NCI-H2171 treated with DMSO at 0.1 percent for 48 hours (cell line): ENCODE measurements around the gene CAMK1D.

Source experiments
- DNase-seq: peaks from one replicate; lab custom pipeline; 2025; lab: John Stamatoyannopoulos, UW

Gene CAMK1D

DNA sequence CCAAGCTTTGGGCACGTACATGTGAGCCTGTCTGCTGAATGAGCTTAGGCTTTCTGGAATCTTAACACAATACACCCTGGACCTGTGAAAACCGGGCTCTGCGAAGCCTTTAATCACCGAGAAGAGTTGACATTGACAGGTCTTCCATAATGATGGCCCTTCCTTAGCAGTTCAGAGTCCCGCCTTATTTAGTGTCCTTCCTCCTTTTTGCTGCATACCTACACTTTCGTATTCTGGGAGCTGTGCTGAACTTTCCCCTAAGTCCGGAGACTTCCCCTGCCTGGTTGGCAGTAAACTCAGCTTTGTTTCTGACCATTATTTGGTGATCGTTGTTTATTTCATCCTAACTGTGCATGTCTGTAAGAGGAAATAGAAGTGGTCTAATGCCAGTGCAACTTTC is 212.0 kb downstream of the CAMK1D start:
- DNase-seq, result no peak

DNA sequence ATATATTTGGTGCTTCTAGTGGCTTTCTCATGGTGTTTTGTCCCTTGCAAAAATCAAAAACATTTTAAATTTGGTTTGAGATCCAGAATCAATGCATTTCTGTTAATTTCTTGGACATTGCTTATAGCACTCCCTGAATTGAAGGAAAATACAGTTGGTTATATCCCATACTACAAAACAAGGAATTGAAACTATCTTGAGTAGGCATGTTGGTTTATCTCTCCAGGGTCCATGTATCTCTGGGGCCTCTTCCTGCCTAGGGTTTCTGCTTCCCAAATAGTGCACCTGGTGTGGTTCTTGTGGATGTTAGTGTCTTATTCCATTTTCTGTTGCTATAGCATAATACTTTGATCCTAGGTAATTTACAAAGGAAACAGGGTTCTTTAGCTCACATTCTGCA is 212.4 kb downstream of the CAMK1D start:
- DNase-seq, result no peak

DNA sequence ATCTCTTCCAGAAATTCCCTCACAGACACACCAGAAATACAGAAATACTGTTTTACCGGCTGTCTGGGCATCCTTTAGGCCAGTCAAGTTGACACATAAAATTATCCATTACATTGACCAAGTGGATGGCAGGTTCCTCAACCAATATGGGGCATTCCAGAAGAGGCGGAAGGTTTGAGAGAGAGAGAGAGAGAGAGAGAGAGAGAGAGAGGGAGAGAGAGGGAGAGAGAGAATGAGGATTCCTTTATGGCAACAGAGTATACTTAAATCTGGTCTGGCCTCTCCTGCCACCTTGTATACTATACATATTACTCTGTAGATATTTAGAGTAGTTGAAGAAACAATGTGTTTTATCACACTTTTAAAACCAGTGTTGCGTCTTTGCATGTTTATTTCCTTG is 214.1 kb downstream of the CAMK1D start:
- DNase-seq, result no peak

DNA sequence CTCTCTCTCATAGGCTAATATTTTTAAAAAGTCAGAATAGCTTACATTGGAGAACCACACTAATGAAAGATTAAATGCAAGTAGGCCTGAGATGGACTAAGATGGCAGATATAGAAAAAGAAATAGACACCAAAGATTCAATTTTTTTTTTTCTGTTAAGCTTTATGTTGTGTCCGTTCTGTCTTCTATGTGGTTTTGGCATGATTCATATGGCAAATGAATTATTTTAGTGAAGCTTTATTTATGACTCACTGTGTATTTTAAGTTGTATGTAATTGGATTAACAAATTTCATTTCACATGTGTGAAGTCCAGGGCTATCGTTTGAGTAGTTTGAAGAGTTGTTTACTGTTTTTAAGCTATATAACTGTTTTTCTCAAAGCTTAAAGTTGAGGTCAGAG is 214.8 kb downstream of the CAMK1D start:
- DNase-seq, result no peak

DNA sequence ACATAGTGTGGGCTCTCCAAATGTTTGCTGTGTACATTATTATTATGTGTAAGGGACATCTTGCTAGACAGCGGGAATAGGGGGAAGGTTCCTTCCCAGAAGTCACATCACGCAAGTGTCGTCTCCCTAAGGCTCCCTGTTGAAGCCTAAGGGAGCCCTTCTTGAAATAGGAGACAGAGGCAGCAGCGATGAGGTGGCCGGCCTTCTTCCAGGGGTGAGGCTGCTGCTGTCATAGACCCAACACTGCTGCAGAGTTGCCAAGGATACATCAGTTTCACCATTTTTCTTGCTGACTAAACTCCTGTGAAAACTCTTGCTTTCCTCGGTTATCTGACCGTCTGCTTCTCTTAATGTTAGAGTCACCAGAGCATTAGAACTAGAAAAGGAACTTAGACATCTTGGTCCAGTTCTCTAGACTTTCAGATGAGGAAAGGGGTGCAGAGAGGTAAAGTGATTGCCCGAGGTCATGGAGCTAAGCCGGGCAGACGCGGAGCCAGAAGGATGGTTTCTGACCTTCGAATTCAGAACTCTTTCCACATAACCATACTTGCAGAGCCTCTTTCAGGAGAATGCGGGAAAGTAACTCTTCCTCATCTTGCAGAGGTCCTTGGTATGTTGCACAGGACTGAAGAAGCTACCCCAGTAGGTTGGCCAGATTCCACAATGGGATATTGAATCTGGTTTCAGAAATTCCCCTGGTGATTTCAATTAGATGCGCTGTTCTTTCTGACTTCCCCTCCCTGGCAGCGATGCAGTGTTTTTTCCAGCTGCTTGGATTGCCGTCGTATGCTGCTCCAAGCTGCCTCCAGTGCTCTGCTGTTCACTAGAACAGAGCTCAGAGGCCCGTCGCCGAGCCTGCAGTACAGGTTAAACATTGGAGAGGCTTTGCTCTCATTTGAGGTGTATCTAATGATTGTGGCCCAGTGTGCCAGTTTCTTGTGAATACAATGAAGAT is 217.1 kb downstream of the CAMK1D start:
- DNase-seq, result peak; percentile 45

DNA sequence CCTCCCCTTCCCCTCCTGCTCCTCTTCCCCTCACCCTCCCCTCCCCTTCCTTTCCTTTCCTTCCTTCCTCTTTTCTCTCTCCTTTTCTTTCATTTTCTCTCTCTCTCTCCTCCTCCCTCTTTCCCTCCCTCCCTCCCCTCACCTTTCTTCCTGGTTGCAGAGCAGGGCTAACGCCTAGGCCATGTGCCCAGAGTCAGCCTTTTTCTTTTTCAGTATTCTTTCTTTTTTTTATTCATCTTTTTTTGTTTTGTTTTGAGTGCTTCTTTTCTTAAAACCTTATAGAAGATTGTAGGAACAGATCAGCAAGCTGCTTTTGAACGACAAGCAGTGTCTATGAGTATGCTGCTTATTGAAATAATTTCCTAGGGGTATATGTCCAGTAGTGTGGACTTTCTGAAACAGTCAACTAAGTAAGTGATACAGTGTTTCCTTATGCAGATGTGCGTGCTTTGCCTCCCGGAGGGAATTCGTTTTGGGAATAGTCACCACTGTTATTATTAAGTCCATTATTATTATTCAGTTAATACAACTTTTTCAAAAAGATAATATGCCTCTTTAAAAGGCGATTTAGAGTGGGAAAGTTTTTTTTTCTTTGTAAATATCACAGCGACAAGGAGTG is 219.2 kb downstream of the CAMK1D start:
- DNase-seq, result no peak

DNA sequence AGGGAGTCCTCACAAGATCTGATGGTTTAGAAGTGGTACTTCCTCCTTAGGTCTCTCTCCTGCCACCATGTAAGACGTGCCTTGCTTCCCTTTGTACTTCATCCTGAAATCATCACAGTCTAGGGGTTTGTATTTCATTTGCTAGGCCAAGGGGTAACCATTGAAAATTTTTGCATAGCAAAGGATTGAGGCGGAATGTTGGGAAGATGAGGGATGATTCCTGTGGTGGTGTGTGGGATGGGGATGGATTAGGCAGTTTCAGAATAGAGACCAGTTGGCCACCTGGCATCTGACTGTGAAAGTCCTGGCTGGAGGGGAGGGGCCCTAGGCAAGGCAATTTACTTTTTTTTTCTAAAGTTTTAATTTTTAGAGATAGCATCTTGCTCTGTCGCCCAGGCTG is 222.9 kb downstream of the CAMK1D start:
- DNase-seq, result no peak

DNA sequence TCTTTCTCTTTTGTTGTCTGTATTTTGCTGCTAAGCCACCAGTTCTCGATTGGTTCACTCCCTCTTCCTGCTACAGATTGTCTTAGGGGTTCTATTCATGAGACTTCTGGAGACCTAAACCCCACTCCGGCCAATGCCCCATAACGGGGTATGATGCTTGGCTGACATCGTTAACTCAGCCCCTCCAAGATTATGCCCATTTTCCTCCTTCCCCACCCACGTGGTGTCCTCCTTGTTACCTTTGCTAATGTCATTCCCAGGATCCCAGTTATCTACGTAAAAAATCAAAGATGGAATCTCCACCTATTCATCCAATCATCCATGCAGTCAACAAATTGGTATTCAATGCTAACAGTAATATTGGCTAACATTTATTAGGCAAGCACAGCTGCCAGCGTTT is 228.3 kb downstream of the CAMK1D start:
- no peak for DNase-seq

DNA sequence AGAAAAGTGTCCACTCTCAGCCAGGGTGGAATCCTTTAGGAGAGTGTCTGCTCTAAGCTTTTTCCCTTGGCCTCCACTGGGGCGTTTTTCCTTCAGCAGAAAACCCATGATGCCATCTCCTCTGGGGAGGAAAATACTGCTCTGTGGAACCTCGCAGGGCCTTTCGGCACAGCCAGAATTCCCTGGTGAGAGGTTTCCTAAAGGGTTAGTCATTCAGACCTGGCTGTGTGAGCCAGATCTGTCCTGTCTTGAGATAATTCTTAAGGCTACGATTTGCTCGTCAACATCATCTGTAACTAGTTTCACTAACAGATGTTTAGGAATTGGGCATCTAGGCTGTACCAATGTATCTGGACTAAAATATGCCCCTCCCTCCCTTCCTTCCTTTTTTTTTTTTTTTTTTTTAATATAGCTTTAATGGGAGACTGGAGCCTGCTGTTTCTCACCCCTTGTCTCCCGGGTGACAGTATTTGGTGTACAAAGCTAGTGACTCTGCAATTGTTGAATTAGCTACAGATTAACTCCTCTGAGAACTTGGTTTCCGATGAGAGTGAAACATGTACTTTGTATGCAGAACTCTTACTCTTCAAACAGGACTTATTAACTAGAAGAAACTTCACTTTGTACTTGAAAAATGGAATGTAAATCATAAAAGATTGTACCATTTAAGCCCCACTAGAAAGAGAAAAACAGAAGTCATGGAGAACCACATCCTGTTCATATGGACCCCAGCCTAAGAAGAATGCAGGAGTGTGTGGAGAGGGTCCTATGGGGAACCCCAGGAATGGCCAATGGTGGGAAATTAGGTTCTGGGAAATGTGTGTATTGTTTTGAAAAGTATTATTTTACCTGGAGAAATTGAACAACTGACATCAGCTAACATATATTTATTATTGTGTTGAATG is 230.9 kb downstream of the CAMK1D start:
- peak; percentile 47 for DNase-seq

DNA sequence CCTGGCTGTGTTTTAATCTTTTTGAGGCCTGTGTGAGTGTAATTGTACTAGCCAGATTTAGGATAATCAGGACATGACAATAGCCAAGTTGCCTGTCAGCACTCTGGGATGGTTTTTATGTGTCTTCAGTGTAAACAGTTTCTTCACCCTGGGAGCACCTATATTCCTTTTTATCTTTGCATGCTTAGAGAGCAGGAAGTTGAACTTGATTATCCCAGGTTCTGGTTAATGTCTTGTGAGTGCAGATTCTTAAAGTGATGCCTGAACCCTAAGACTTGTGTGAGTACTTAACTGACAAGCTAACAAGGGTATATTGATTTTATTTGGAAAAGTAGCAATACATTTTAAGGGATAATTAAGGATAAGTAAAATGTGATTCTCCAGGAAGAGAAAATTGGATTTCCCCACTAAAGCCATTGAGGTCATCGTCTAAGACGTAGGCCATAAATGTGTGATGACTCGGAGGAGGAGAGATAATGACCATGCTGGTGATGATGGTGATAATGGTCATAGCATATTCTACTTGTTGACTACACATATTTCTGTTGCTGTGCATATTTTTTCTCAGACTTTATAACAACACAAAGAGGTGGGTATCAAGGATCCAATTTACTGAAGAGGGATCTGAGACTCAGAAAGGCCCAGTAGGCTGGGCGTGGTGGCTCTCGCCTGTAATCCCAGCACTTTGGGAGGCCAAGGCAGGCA is 234.7 kb downstream of the CAMK1D start:
- no peak for DNase-seq

DNA sequence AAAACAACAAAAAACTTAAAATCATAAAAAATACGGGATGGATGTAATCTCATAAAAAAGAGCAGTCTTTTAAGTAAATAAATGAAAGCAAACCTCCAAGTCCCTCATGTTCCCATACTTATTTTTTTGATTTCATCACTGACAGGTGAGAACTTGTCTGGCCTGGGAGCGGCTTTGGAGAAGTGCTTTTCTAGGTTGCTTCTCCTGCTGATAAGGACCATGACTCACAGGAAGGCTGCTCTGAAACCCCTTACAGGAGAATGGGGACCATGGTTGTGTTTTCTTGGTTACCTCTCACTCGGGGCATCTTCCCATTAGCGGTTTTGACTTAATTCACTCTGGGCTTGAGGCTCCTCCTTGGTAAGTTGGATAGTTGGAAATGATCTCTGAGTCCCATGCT is 237.4 kb downstream of the CAMK1D start:
- DNase-seq, result no peak

DNA sequence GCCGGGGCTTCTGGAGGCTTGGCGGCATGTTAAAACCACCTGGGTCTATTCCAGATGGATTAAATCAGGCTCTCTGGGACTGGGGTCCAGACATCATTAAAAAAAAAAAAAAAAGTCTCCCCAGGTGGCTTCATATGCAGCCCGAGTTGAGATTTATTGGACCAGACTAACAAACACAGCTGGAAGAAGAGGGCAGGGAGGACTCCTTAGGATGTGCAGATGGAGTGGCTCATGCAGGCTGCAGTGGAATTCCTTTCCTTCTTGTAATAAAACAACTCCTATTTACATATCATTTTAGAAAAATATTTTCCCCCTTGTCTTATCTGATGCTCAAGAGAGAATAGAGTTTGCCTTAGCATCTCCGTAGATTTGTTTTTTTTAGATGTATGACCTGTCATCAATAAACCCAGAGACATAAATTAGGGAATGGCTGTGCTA is 238.1 kb downstream of the CAMK1D start:
- peak; percentile 82 for DNase-seq

DNA sequence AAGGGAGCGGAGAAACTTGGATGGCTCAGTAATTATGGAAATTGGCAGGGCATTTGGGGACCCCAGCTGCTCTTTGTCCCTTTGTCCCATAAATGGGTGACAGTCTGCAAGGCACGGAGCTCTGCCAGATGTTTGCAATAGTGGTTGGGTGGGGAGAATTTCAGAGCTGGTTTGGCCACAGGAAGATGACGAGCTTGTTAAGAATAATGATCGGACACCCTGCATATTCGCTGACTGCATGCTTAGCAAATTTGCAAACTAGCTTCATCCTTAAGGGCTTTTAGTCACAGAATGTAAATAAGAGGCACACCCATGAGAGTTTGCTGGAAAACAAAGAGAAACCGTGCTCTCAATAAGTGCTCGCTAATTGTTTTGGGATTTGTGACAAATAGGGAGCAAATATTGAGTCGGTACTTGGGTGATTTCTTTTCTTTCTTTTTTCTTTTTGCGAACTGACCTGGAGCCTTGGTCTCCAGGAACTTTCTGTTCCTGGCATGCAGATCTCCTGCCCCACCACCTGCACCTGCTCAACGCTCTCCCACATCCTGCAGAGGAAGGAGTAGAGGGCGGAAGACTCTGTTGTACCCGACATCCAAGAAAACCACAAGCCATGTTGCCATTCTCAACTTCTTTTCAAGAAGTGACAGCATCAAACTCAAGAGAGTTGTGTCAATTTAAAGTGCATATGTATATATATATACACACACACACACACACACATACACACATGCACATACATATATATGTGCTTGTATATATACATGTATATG is 238.9 kb downstream of the CAMK1D start:
- DNase-seq, result no peak

DNA sequence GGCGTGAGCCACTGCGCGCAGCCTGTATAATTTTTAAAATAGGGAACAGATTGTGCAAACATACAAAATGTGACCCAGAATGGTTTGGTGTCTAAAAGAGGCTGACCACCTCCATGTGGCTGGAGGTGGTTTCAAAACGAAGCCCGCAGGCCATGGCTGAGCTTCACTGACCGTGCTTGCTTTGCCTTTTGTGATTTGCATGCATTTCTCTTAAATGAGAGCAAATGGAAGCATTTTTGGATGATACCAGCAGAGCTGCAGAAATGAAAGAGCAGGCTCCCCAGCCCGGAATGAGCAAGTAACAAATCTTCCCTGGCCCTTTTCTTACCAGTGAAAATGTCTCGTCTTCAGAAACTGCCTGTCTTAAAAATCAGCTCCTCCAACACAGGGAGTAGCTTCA is 239.9 kb downstream of the CAMK1D start:
- DNase-seq, result no peak

DNA sequence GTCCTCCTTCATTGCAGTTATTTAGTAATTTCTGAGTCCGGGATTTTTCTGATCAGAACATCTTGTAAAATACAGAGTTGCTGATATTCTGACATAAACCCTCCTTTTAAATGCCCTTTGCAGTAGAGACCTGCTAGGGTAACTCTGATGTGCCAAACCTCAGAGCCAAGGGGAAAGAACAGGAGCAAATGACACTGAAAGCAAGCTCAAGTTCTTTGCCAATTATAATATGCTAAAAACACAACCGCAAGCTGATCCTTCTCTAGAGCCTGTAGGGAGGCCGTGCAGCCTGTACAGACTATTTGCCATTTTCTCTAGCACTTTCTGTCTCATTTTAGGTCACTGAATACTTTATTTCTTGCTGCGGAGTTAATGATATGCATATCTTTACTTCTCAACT is 240.4 kb downstream of the CAMK1D start:
- no peak for DNase-seq

DNA sequence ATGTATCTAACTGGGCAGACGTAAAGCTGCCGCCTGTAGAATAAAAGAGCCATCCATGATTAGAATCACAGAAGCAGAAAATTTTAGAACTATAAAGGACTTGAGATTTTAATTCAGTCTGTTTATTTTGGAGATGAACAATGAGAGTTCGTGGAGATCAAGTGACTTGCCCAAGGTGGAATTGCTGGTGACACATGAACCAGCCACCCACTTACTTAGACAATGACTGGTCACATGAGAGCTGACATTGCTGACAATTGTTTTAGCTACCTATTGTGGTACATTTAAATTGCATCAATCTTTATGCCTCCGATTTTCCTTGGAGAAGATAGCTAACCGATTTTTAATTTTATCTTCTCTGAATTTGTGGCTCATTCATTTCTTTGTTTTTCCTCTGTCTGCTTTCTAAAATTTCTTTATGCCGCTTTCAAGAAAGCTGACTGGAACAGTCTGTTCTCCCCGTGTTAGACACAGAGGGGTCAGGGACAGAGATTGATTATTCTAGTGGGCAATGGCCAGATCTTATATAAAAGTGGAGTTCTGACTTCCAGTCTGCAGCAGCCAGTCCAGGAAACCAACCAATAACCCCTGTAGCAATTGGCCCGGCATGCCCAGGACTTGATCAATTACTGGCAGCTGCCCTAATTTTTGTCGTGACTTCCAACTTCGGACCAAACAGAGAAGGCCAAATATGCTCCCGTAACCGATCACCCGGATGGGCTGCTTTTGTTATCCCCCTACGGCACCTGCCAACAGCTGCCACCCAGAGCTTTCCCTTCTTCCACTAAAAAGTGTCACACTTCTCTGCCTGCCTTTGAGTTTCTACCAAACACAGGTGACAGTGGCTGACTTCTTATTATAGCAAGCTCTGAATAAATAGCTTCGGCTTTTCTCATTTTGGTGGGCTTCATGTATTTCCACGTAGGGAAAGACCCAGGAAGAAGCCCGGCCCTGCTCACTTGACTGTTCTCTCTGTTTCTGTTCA is 241.6 kb downstream of the CAMK1D start:
- DNase-seq, result no peak

DNA sequence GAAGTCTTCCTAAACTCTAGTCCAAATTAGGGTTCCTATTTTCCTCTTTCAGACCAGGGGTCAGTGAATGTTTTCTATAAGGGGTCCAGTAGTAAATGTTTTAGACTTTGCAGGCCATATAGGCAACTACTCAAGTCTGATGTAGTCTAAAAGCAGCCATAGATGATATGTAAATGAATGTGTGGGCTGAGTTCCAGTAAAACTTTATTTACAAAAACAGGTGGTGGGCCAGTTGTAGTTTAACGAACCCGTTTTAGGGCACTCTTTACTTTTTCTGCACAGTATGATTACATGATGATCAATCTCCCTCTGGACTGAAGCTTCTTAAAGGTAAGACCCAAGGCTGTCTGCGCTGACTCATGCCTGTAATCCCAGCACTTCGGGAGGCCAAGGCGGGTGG is 243.6 kb downstream of the CAMK1D start:
- DNase-seq, result no peak

DNA sequence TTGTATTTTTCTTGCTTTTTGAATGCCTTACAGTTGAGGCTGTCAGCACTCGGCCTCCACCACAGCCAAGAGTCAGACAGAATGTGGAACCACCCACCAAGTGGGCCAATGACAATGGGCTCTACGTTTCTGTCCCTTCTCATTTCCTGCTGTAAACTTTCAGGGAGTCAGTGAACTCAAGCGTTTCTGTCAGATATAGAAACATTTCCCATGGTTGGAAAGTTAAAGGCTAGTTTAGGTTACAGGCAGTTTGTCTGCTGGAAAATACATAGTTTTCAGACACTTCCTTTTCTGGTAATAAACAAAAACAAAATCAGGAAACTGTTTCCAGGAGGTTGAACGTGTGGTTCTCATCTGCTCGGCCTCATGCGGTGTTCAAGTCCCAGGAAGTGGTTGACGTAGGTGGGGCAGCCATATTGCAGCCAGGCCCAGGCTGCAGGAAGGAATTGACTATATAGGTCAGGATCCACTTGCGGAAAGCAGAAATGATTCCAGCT is 245.1 kb downstream of the CAMK1D start:
- DNase-seq, result no peak

DNA sequence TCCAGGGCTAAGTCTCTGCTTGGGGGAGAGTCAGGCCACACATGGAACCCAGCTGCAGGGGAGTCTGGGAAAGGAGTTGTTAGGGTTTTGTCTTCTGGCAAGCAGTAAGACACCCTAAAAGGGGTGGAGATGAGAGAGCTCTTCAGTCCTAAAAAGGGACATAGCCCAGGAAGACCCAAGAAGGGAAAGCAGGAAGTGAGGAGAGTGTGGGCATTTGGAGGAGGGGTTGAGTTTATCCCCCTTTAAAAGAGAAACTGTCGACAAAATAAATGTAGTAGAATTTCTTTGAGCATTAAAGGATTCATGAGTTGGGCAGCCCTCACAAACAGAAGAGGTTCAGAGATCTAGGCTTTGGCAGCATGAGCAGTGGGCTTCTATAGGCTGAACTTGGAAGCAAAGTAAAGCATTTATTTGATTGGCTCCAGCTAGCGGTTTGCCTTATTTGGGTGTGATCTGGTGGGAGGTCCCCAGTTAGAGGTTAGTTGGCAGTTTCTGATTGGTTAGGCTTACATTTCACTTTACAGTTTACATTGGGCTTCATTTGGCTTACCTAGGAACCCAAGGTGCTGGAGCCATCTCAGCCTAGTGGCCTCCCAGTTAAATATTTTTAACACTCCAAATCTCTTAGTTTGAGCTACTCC is 246.7 kb downstream of the CAMK1D start:
- no peak for DNase-seq
